ENCODE results near the gene FBN1.
A peak's percentile ranks its signal among the peaks of the same experiment; 100 is the strongest.

FBN1 gene

GRCh38 chr15:48507416-48508065 is 138.0 kb downstream of the FBN1 start:
- no peak overlapping the region for H3K27ac ChIP-seq
- DNase-seq (ENCODE audit: low spot score), result no peak
- H3K4me3 ChIP-seq, result no peak overlapping the region
- peak; percentile 59 for TF ChIP-seq CTCF (IDR thresholded peaks at IDR 0.05)

GRCh38 chr15:48505067-48505466 is 140.4 kb downstream of the FBN1 start:
- Histone ChIP-seq H3K4me3 (no peak overlapping the region), H3K27ac (no peak overlapping the region)
- DNase-seq (ENCODE audit: low spot score), result no peak
- TF ChIP-seq CTCF (IDR thresholded peaks at IDR 0.05), result no peak

GRCh38 chr15:48501208-48501607 is 144.3 kb downstream of the FBN1 start:
- Histone ChIP-seq H3K27ac (no peak overlapping the region), H3K4me3 (no peak overlapping the region)
- DNase-seq (ENCODE audit: low spot score), result no peak
- TF ChIP-seq CTCF (IDR thresholded peaks at IDR 0.05), result no peak

GRCh38 chr15:48500595-48500994 is 144.9 kb downstream of the FBN1 start:
- Histone ChIP-seq H3K27ac (no peak overlapping the region), H3K4me3 (no peak overlapping the region)
- DNase-seq (ENCODE audit: low spot score), result no peak
- TF ChIP-seq CTCF (IDR thresholded peaks at IDR 0.05), result no peak

GRCh38 chr15:48499978-48500377 is 145.5 kb downstream of the FBN1 start:
- Histone ChIP-seq H3K4me3 (no peak overlapping the region), H3K27ac (no peak overlapping the region)
- no peak for TF ChIP-seq CTCF (IDR thresholded peaks at IDR 0.05)
- no peak for DNase-seq (ENCODE audit: low spot score)

GRCh38 chr15:48498828-48499227 is 146.7 kb downstream of the FBN1 start:
- DNase-seq (ENCODE audit: low spot score), result no peak
- Histone ChIP-seq H3K4me3 (no peak overlapping the region), H3K27ac (no peak overlapping the region)
- no peak for TF ChIP-seq CTCF (IDR thresholded peaks at IDR 0.05)

GRCh38 chr15:48494631-48495030 is 150.9 kb downstream of the FBN1 start:
- TF ChIP-seq CTCF (IDR thresholded peaks at IDR 0.05), result no peak
- no peak for DNase-seq (ENCODE audit: low spot score)
- Histone ChIP-seq H3K4me3 (no peak overlapping the region), H3K27ac (peak overlapping the region in 1 of 2 donors; percentile 63)
